GM12878 (cell line): Measurements from ENCODE around the gene ADGRD1. TPM values are rescaled to one million over a fixed set of nuclear protein-coding genes. Genes with fewer than 3 reads are reported as not detected.

Source experiments
- ATAC-seq: fragments of 200-7000 bp; cut with Tn5 transposase; 3 replicates; pipeline ENCODE4 v1.9.1; 2020; ENCODE audit warnings: mild to moderate bottlenecking, moderate library complexity
- BruUV-seq: library from RNA; stranded (reverse); fragments of 400-500 nt; replicated peaks from 2 replicates; lab custom pipeline; 2021; lab: Mats Ljungman, UMichigan
- CTCF ChIA-PET: fragments of 300-600 bp; sonication (Branson Sonifier 250); formaldehyde crosslinking; extraction: SDS; loops from one replicate; lab custom pipeline; 2021; ENCODE audit warnings: inconsistent platforms; lab: Yijun Ruan, JAX
- POLR2A ChIA-PET: fragments of 350-600 bp; formaldehyde crosslinking; extraction: SDS; loops from one replicate; lab custom pipeline; 2021; ENCODE audit warnings: inconsistent platforms; lab: Charles Lee
- RAD21 ChIA-PET: fragments of 300-600 bp; sonication (Branson Sonifier 250); formaldehyde crosslinking; loops from one replicate; lab custom pipeline; 2023; ENCODE audit warnings: antibody characterized with exemption; ENCODE audit not compliant: unreplicated experiment; lab: Charles Lee
- SMC1A ChIA-PET: fragments of 300-600 bp; sonication (Branson Sonifier 250); formaldehyde crosslinking; loops from one replicate; lab custom pipeline; 2023; ENCODE audit not compliant: unreplicated experiment, uncharacterized antibody; lab: Charles Lee
- DNase-seq: peaks from one replicate; pipeline ENCODE4 v3.0.0-alpha.2; 2011; ENCODE audit warnings: low read depth, low spot score
- FAIRE-seq: peaks from 3 replicates; lab custom pipeline; 2011; peaks lifted over from hg19 to GRCh38; lab: Jason Lieb, UNC
- H2AFZ ChIP-seq: 2 replicates; pipeline ENCODE4 v1.6.0; 2011; ENCODE audit warnings: low read depth, low read length, control low read depth; ENCODE audit not compliant: control insufficient read depth
- H3K27ac ChIP-seq: 2 replicates; pipeline ENCODE4 v1.5.1; 2011; ENCODE audit warnings: control low read depth; ENCODE audit not compliant: control insufficient read depth, insufficient read depth
- H3K27me3 ChIP-seq, 2 experiments: replicated peaks in 1 of 2; 2 replicates each; pipeline versions ENCODE4 v1.6.0 to v1.6.1; 2011; ENCODE audit warnings: low read length in 1 of 2; ENCODE audit not compliant: control insufficient read depth in 2 of 2, insufficient read depth in 2 of 2
- H3K36me3 ChIP-seq, 2 experiments: 2 replicates each; pipeline ENCODE4 v1.5.1; 2011; ENCODE audit warnings: low read length in 1 of 2; ENCODE audit not compliant: control insufficient read depth in 2 of 2, insufficient read depth in 2 of 2
- H3K4me1 ChIP-seq: 2 replicates; pipeline ENCODE4 v1.6.1; 2011; ENCODE audit warnings: mild to moderate bottlenecking, low read length, moderate library complexity, mixed read lengths; ENCODE audit not compliant: control insufficient read depth, insufficient read depth
- H3K4me2 ChIP-seq: 2 replicates; pipeline ENCODE4 v1.6.0; 2011; ENCODE audit warnings: control low read depth; ENCODE audit not compliant: control insufficient read depth, insufficient read depth
- H3K4me3 ChIP-seq: fragments of 200-600 bp; sonication (generic); 2 replicates; pipeline ENCODE4 v1.5.1; 2016
- H3K79me2 ChIP-seq: 2 replicates; pipeline ENCODE4 v1.6.0; 2011; ENCODE audit warnings: low read length; ENCODE audit not compliant: control insufficient read depth, insufficient read depth
- H3K9ac ChIP-seq: 2 replicates; pipeline ENCODE4 v1.8.0; 2011; ENCODE audit warnings: low read length, control low read depth, mixed read lengths; ENCODE audit not compliant: control insufficient read depth, insufficient read depth
- H3K9me3 ChIP-seq: replicated peaks from 3 replicates; pipeline ENCODE4 v1.5.1; 2011; ENCODE audit warnings: mild to moderate bottlenecking, low read length; ENCODE audit not compliant: control insufficient read depth, insufficient read depth
- H4K20me1 ChIP-seq: 2 replicates; pipeline ENCODE4 v1.6.0; 2011; ENCODE audit not compliant: control insufficient read depth, insufficient read depth
- ASH2L ChIP-seq: fragments of 300-600, 200-600 bp; sonication (generic); IDR thresholded peaks from 2 replicates; pipeline ENCODE4 v1.6.1; 2017; ENCODE audit warnings: low read depth, mild to moderate bottlenecking, borderline replicate concordance
- ESRRA ChIP-seq: IDR thresholded peaks from 2 replicates; pipeline ENCODE4 v1.6.1; 2012; ENCODE audit warnings: mild to moderate bottlenecking, low read length, improper control_type of control experiment
- FOS ChIP-seq: IDR thresholded peaks from 3 replicates; pipeline ENCODE4 v1.6.1; 2011; ENCODE audit warnings: borderline replicate concordance; ENCODE audit not compliant: insufficient read length; ENCODE audit errors: extremely low read depth
- FOXK2 ChIP-seq: fragments of 450-650 bp; IDR thresholded peaks from 2 replicates; pipeline ENCODE4 v1.6.1; 2017; ENCODE audit warnings: mild to moderate bottlenecking, moderate library complexity
- HDAC6 ChIP-seq: fragments of 200-600 bp; sonication (generic); IDR thresholded peaks from one replicate; pipeline ENCODE4 v1.8.0; 2017; ENCODE audit warnings: antibody characterized with exemption; ENCODE audit not compliant: unreplicated experiment
- IKZF1 ChIP-seq: fragments of 450-650 bp; conservative IDR thresholded peaks from 2 replicates; pipeline ENCODE4 v1.6.1; 2017; ENCODE audit warnings: antibody characterized with exemption, mild to moderate bottlenecking
- KAT2A ChIP-seq: conservative IDR thresholded peaks from 2 replicates; pipeline ENCODE4 v1.6.1; 2011; ENCODE audit warnings: low read depth, low read length; ENCODE audit not compliant: control insufficient read depth
- MTA2 ChIP-seq: fragments of 450-650 bp; IDR thresholded peaks from 2 replicates; pipeline ENCODE4 v1.6.1; 2016; ENCODE audit warnings: low read depth, mild to moderate bottlenecking, moderate library complexity
- POU2F2 ChIP-seq: IDR thresholded peaks from 3 replicates; pipeline ENCODE4 v1.6.1; 2011; ENCODE audit warnings: low read depth, mild to moderate bottlenecking, low read length, borderline replicate concordance
- SREBF2 ChIP-seq: IDR thresholded peaks from 2 replicates; pipeline ENCODE4 v1.6.1; 2012; ENCODE audit warnings: mild to moderate bottlenecking, low read length
- SUZ12 ChIP-seq: fragments of 200-600 bp; sonication (generic); IDR thresholded peaks from one replicate; pipeline ENCODE4 v1.6.1; 2018; ENCODE audit warnings: antibody characterized with exemption, mild to moderate bottlenecking; ENCODE audit not compliant: unreplicated experiment
- USF1 ChIP-seq: IDR thresholded peaks from 2 replicates; pipeline ENCODE4 v1.6.1; 2011; ENCODE audit warnings: borderline replicate concordance, low read depth, mild to moderate bottlenecking, moderate library complexity, mixed read lengths, low read length; ENCODE audit not compliant: insufficient read depth; ENCODE audit errors: extremely low read length
- ZNF622 ChIP-seq: fragments of 450-650 bp; IDR thresholded peaks from 2 replicates; pipeline ENCODE4 v1.6.1; 2017; ENCODE audit warnings: mild to moderate bottlenecking, inconsistent platforms
- WGBS: methylation state at CpG from one replicate; pipeline ENCODE4 v1.1.6; 2016; ENCODE audit warnings: low lambda C conversion rate; ENCODE audit not compliant: insufficient replicate concordance, insufficient coverage; ENCODE audit errors: missing lambda C conversion rate; 5-methylcytosine and 5-hydroxymethylcytosine counted together
- in situ Hi-C: fragments of 300-500 bp; cut with MboI; formaldehyde crosslinking; loops from 9 replicates; pipeline ENCODE4 v1.14.3; 2018; ENCODE audit warnings: mixed read lengths
- intact Hi-C: fragments of 100-400 bp; cut with micrococcal nuclease; formaldehyde crosslinking; loops from one replicate; pipeline ENCODE4 v1.14.2; 2022; ENCODE audit not compliant: unreplicated experiment
- polyA plus RNA-seq, 11 experiments: library from polyadenylated mRNA; depleted of rRNA in 4 of 11; unstranded in 6 of 11; stranded (reverse) in 5 of 11; fragments of >200 nt; fragmentation: Nextera tagmentation in 4 of 11; fragmentation: Illumina TruSeq in 1 of 11; extraction: Ambion mirVana in 4 of 11; extraction: Trizol in 1 of 11; gene quantifications; 1 replicate in 1 of 11; 2 replicates in 10 of 11; pipeline versions ENCODE4 v1.2.1 to v1.2.3, GENCODE V29; 2011 to 2016; ENCODE audit warnings: inconsistent platforms in 2 of 11, missing spikeins in 2 of 11, low read depth in 1 of 11
- total RNA-seq, 4 experiments: library from RNA; depleted of rRNA in 3 of 4; stranded (reverse); fragments of >200 nt in 3 of 4; fragmentation: Illumina TruSeq in 1 of 4; extraction: Trizol in 1 of 4; gene quantifications; 2 replicates each; pipeline versions ENCODE4 v1.2.1 to v1.2.3, GENCODE V29; 2013 to 2021
- TF ChIP-seq, protein P1 (sequence below): fragments of 450-650 bp; IDR thresholded peaks from 2 replicates; pipeline ENCODE4 v1.6.1; 2017; ENCODE audit warnings: borderline replicate concordance

The ADGRD1 gene
- total and polyA plus RNA-seq, 10 of the 15 experiments (the other 5 are each of a cell fraction or from before 2014, with no cell fraction given), result 0.15 to 12.7 (median 1.2) TPM

DNA sequence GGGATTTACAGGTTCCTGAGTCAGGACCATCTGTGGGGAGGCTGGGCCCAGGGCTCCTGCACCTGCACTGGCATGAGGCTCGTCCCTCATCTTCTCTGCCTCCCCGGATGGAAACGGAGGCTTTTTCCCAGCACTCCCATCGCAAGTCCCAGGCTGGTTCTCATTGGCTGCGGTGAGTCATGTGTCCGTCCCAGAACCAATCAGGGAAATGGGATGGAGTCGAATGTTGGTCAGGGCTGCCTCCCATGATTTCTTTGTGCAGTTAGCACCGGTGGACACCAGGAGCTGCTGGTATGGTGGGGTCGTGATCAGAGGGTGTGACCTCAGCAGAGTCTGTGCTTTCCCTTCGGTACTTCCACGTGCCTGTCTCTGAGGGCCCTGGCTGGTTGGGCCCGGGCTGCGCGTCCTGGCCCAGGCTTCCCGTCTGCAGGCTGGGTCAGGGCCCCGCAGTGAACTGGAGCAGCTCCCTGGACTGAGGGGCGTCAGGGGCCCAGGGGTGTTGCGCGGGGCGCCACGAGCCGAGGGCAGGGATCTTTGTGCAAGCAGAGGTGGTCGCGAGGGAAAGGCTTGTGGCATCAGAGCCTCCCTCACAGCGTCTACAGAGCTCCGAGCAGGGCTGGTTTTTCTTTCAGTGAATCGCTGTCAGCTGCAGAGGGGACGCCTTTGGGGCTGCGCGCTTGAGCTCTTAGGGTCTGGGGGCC lies 168.1 kb downstream of the ADGRD1 start:
- Histone ChIP-seq H3K4me2 (no peak overlapping the region), H3K9ac (no peak overlapping the region), H3K4me3 (no peak overlapping the region), H2AFZ (no peak overlapping the region), H3K27ac (no peak overlapping the region), H3K9me3 (no peaks in the 10 kb centered on the region), H3K79me2 (no peaks in the 10 kb centered on the region), H4K20me1 (no peaks in the 10 kb centered on the region), H3K4me1 (no peaks in the 10 kb centered on the region), H3K27me3 (no peaks in the 10 kb centered on the region), H3K36me3 (no peaks in the 10 kb centered on the region)
- ATAC-seq (no peak), DNase-seq (no peak), FAIRE-seq (no peak)
- ChIA-PET RAD21 (interaction anchor here (0.9 kb wide), 1 partner anchor 11 kb away, joined by 3 read pairs; no protein-coding TSS in a partner anchor), SMC1A (interaction anchor here (2.1 kb wide), 1 partner anchor 17 kb away, joined by 7 read pairs; no protein-coding TSS in a partner anchor), POLR2A (interaction anchor here (1.1 kb wide), 1 partner anchor 29 kb away, joined by 3 read pairs; no protein-coding TSS in a partner anchor), CTCF (interaction anchor here (2.1 kb wide), 1 partner anchor 11 kb away, joined by 10 read pairs; no protein-coding TSS in a partner anchor)
- intact Hi-C loops (no loop called here), in situ Hi-C loops (no loop called here)
- BruUV-seq, result no TSS peak
- WGBS, result 88% methylated on average over 22 of the region's 30 CpGs
- TF ChIP-seq USF1 (peak; percentile 45), ZNF622 (no peak), ESRRA (no peak), FOS (no peak)

DNA sequence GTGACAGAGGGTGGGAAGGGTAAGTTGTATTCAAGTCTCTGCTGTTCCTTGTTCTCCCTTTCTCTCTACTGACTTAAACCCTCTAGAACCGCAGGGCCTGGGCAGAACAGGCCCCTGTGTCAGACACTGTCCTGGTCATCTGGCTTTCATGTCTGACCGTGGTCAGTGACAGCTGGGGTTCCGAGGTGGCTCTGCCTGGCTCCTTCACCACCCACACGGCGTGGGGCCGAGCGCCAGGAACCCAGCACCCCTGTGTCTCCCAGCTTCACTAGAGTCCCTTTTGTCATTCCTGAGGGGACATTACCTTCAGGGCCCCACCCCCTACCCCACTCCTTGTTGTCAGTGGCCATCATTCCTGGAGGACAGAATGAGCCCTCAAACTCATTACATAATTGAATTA lies 168.9 kb downstream of the ADGRD1 start:
- SMC1A ChIA-PET, result interaction anchor here (1.9 to 2.1 kb wide), 2 partner anchors 10 to 18 kb away, joined by 6 to 7 read pairs; no protein-coding TSS in a partner anchor
- DNase-seq (no peak), ATAC-seq (no peak), FAIRE-seq (no peak)
- POLR2A ChIA-PET, result interaction anchor here (1.1 kb wide), 1 partner anchor 29 kb away, joined by 3 read pairs; no protein-coding TSS in a partner anchor
- Histone ChIP-seq H3K36me3 (no peaks in the 10 kb centered on the region), H3K27ac (no peak overlapping the region), H3K4me2 (no peak overlapping the region), H3K9me3 (no peaks in the 10 kb centered on the region), H2AFZ (no peak overlapping the region), H3K79me2 (no peaks in the 10 kb centered on the region), H3K9ac (no peak overlapping the region), H4K20me1 (no peaks in the 10 kb centered on the region), H3K27me3 (no peaks in the 10 kb centered on the region), H3K4me1 (no peaks in the 10 kb centered on the region), H3K4me3 (no peak overlapping the region)
- intact Hi-C loops (no loop called here), in situ Hi-C loops (no loop called here)
- CTCF ChIA-PET, result interaction anchor here (2.1 kb wide), 1 partner anchor 10 kb away, joined by 10 read pairs; no protein-coding TSS in a partner anchor
- RAD21 ChIA-PET, result interaction anchor here (0.6 kb wide), 1 partner anchor 8 kb away, joined by 4 read pairs; no protein-coding TSS in a partner anchor
- 71% methylated on average over 7 of the region's 7 CpGs for WGBS
- BruUV-seq, result no TSS peak
- no peak for TF ChIP-seq POU2F2
- no peak for TF ChIP-seq SREBF2
- no peak for TF ChIP-seq MTA2
- no peak for TF ChIP-seq KAT2A
- no peak for TF ChIP-seq IKZF1
- TF ChIP-seq HDAC6, result no peak
- TF ChIP-seq, protein P1, sequence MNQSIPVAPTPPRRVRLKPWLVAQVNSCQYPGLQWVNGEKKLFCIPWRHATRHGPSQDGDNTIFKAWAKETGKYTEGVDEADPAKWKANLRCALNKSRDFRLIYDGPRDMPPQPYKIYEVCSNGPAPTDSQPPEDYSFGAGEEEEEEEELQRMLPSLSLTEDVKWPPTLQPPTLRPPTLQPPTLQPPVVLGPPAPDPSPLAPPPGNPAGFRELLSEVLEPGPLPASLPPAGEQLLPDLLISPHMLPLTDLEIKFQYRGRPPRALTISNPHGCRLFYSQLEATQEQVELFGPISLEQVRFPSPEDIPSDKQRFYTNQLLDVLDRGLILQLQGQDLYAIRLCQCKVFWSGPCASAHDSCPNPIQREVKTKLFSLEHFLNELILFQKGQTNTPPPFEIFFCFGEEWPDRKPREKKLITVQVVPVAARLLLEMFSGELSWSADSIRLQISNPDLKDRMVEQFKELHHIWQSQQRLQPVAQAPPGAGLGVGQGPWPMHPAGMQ, result no peak
- no peak for TF ChIP-seq SUZ12
- no peak for TF ChIP-seq FOXK2
- TF ChIP-seq ASH2L, result no peak
